Measurements from ENCODE around the gene APOBEC3H.

DNA sequence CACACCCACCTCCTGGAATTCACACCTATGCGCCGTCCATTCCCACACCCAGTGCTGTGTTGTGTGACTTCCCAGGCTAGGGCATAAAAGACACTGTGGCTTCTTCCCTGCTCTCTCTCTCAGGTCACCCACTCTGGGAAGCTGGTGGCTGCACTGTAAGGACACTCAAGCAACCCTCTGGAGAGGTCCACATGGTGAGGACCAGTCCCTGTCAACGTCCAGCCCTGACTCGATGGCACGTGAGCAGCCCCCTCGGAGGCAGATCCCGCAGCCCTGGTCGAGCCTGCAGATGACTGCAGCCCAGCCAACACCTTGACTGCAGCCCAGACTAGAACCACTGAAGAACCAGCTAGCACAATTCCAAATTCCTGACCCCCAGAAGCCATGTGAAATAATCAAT, 39.3 kb downstream of the APOBEC3H start:
- TF ChIP-seq, protein P1, sequence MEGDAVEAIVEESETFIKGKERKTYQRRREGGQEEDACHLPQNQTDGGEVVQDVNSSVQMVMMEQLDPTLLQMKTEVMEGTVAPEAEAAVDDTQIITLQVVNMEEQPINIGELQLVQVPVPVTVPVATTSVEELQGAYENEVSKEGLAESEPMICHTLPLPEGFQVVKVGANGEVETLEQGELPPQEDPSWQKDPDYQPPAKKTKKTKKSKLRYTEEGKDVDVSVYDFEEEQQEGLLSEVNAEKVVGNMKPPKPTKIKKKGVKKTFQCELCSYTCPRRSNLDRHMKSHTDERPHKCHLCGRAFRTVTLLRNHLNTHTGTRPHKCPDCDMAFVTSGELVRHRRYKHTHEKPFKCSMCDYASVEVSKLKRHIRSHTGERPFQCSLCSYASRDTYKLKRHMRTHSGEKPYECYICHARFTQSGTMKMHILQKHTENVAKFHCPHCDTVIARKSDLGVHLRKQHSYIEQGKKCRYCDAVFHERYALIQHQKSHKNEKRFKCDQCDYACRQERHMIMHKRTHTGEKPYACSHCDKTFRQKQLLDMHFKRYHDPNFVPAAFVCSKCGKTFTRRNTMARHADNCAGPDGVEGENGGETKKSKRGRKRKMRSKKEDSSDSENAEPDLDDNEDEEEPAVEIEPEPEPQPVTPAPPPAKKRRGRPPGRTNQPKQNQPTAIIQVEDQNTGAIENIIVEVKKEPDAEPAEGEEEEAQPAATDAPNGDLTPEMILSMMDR (IDR thresholded peaks at IDR 0.05): no peak
- TF ChIP-seq POLR2AphosphoS5 (IDR thresholded peaks at IDR 0.05) (no peak), EP300 (IDR thresholded peaks at IDR 0.05) (no peak)
